Natural killer cell (primary cell): ENCODE data around the gene C11orf98. TPM values are rescaled to one million over a fixed set of nuclear protein-coding genes. Genes with fewer than 3 reads are reported as not detected.
A peak's percentile ranks its signal among the peaks of the same experiment; 100 is the strongest.

Experiments
- ATAC-seq, 3 donors: fragments of 150-1000 bp in 2 of 3; fragments of 200-7000 bp in 1 of 3; cut with Tn5 transposase; 1 replicate in 1 of 3; 2 replicates in 2 of 3; pipeline ENCODE4 v1.10.0; 2021; ENCODE audit warnings: mild to moderate bottlenecking in 2 of 3, moderate library complexity in 2 of 3
- DNase-seq, 2 donors: peaks; one replicate each; pipeline versions ENCODE4 v3.0.0 to v3.0.0-alpha.2; 2013 to 2021; ENCODE audit warnings: mixed read lengths in 1 of 2
- H3K27ac ChIP-seq: one replicate; pipeline ENCODE4 v1.5.1; 2013; ENCODE audit warnings: mild to moderate bottlenecking, low read length
- H3K27me3 ChIP-seq: one replicate; pipeline ENCODE4 v1.6.1; 2013; ENCODE audit warnings: low read length; ENCODE audit not compliant: control insufficient read depth, insufficient read depth
- H3K36me3 ChIP-seq: one replicate; pipeline ENCODE4 v1.6.1; 2013; ENCODE audit warnings: low read length; ENCODE audit not compliant: control insufficient read depth, insufficient read depth
- H3K4me1 ChIP-seq: one replicate; pipeline ENCODE4 v1.6.1; 2013; ENCODE audit warnings: low read length; ENCODE audit not compliant: control insufficient read depth, insufficient read depth
- H3K4me3 ChIP-seq: one replicate; pipeline ENCODE4 v1.5.1; 2013; ENCODE audit warnings: low read length
- H3K9me3 ChIP-seq: one replicate; pipeline ENCODE4 v1.6.1; 2013; ENCODE audit warnings: low read length; ENCODE audit not compliant: control insufficient read depth, insufficient read depth
- H3K27ac Mint-ChIP-seq, 2 donors: one replicate each; pipeline ENCODE4 v1.8.0; 2022; ENCODE audit warnings: mild to moderate bottlenecking in 2 of 2, mixed read lengths in 2 of 2, moderate library complexity in 1 of 2
- H3K27me3 Mint-ChIP-seq, 2 donors: one replicate each; pipeline ENCODE4 v1.8.0; 2022; ENCODE audit warnings: low read depth in 2 of 2, mixed read lengths in 2 of 2
- H3K36me3 Mint-ChIP-seq: one replicate; pipeline ENCODE4 v1.8.0; 2022; ENCODE audit warnings: mixed read lengths
- H3K4me1 Mint-ChIP-seq, 2 donors: one replicate each; pipeline ENCODE4 v1.8.0; 2022; ENCODE audit warnings: mixed read lengths in 2 of 2
- H3K4me3 Mint-ChIP-seq: one replicate; pipeline ENCODE4 v1.8.0; 2022; ENCODE audit warnings: mild to moderate bottlenecking, moderate library complexity, mixed read lengths
- H3K9me3 Mint-ChIP-seq, 2 donors: one replicate each; pipeline ENCODE4 v1.8.0; 2022; ENCODE audit warnings: mixed read lengths in 2 of 2
- WGBS: methylation state at CpG from one replicate; pipeline ENCODE4 v1.1.7; 2013; ENCODE audit warnings: missing lambda C conversion rate; ENCODE audit not compliant: insufficient coverage; 5-methylcytosine and 5-hydroxymethylcytosine counted together
- intact Hi-C: fragments of 100-400 bp; cut with micrococcal nuclease; formaldehyde crosslinking; loops from one replicate; pipeline ENCODE4 v1.14.2; 2022
- total RNA-seq, 4 donors: library from RNA; stranded (reverse); fragments of 120-200 nt in 1 of 4; gene quantifications; one replicate each; pipeline versions ENCODE4 v1.2.3 to v1.2.4, GENCODE V29; 2013 to 2022
- TF ChIP-seq, protein P1 (sequence below): fragments of 200-600 bp; IDR thresholded peaks from one replicate; pipeline ENCODE4 v1.8.0; 2022; ENCODE audit warnings: antibody characterized with exemption

C11orf98 gene
- total RNA-seq, 3 donors from 2014 or later (not counting 1 experiment from before 2014, with no cell fraction given), result 36.5 to 57.9 (median 39.1) TPM

DNA sequence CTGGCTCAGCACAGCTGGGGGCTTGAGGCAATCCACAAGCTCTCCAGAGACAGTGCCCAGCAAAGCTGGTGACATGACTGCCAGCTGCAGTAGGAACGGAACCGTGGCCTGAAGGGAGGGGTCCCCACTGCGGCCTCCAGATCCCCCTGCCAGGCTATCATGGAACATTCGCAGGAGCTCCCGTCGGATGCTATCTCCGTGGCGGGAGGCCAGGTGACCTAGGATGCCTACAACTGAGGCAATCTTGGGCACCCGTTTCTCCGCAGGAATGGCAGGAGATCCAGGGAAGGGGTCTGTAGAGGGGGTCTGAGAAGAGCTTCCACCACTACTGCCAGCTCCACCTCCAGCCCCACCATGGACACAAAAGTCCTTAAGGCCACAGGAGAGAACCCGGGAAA lies 16.0 kb downstream of the C11orf98 start:
- Mint-ChIP-seq H3K27ac (no peak overlapping the region), H3K4me3 (no peak overlapping the region), H3K4me1 (peaks cover 23 to 29% of the 10 kb centered on the region in 2 donors), H3K9me3 (no peaks in the 10 kb centered on the region), H3K27me3 (peaks cover 0 to 3% of the 10 kb centered on the region in 2 donors), H3K36me3 (no peaks in the 10 kb centered on the region)
- intact Hi-C loops, result no loop called here
- WGBS, result 97% methylated on average over 11 of the region's 11 CpGs
- Histone ChIP-seq H3K9me3 (no peaks in the 10 kb centered on the region), H3K27me3 (no peaks in the 10 kb centered on the region), H3K4me3 (no peak overlapping the region), H3K4me1 (peaks cover 44% of the 10 kb centered on the region), H3K36me3 (peaks cover 27% of the 10 kb centered on the region), H3K27ac (no peak overlapping the region)
- no peak for DNase-seq
- TF ChIP-seq, protein P1, sequence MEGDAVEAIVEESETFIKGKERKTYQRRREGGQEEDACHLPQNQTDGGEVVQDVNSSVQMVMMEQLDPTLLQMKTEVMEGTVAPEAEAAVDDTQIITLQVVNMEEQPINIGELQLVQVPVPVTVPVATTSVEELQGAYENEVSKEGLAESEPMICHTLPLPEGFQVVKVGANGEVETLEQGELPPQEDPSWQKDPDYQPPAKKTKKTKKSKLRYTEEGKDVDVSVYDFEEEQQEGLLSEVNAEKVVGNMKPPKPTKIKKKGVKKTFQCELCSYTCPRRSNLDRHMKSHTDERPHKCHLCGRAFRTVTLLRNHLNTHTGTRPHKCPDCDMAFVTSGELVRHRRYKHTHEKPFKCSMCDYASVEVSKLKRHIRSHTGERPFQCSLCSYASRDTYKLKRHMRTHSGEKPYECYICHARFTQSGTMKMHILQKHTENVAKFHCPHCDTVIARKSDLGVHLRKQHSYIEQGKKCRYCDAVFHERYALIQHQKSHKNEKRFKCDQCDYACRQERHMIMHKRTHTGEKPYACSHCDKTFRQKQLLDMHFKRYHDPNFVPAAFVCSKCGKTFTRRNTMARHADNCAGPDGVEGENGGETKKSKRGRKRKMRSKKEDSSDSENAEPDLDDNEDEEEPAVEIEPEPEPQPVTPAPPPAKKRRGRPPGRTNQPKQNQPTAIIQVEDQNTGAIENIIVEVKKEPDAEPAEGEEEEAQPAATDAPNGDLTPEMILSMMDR, result no peak
- no peak for ATAC-seq

DNA sequence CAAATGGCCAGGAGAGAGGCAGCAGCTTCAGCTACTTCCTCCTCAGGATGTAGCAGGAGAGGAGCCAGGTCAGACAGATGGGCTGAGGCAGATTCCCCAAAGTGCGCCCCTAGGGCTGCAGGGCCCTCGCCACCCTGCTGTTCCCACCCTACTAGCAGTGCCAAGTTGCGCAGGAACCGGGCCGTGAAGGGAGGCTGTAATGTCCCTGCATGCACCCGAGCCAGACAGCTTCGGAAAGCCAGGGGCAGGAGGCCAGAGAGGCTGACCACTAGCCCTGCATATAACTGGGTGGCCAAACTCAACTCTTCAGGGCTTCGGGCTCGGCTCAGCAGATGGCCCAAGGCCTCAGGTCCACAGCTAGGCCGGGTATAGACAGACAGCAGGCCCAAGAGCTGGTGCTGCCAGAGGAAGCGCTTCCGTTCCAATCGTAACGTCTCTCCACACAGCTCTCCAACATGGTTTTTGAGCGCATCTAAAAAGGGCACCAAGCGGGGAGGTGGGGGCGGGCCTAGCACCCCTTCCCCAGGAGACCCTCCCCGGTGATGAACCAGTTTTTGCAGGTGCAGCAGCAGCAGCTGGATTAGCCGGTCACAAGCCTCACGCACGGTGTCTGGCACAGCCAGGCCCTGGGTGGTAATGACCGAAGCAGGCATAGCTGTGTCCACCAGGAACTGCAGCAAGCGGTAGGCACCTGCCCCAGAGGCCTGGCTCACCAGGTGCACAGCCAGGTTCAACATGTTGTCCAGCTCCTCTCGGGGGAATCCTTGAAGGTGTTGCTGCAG lies 16.6 kb downstream of the C11orf98 start:
- Mint-ChIP-seq H3K4me3 (no peak overlapping the region), H3K9me3 (no peaks in the 10 kb centered on the region), H3K27me3 (no peaks in the 10 kb centered on the region), H3K27ac (no peak overlapping the region), H3K4me1 (peaks cover 19 to 24% of the 10 kb centered on the region in 2 donors), H3K36me3 (no peaks in the 10 kb centered on the region)
- intact Hi-C loops, result no loop called here
- WGBS, result 97% methylated on average over 24 of the region's 24 CpGs
- no peak overlapping the region for H3K27ac ChIP-seq
- no peaks in the 10 kb centered on the region for H3K9me3 ChIP-seq
- peaks cover 42% of the 10 kb centered on the region for H3K4me1 ChIP-seq
- no peak overlapping the region for H3K4me3 ChIP-seq
- ATAC-seq (no peak), DNase-seq (peak in 1 of 2 donors; percentile 5)
- TF ChIP-seq, protein P1, result no peak
- H3K27me3 ChIP-seq, result no peaks in the 10 kb centered on the region
- peaks cover 31% of the 10 kb centered on the region for H3K36me3 ChIP-seq

DNA sequence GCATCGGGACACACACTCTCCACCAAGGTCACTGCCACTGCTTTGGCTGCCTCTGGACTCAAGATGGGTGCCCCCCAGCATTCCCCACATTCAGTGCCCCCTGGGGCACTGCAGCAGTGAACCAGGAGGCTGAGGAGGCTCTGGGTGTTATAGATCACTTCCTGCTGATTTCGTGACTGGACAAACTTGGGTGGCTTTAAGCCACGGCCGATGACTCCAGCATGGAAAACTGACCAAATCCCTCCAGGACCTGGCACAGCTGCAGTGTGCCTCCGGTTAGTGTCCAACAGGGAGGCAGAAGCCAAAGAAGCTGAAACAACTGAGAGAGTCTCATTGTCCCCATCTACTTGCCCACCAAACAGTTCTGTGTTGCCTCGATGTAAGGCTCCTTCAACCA lies 17.4 kb downstream of the C11orf98 start:
- ATAC-seq (no peak), DNase-seq (peak in 1 of 2 donors; percentile 3)
- H3K9me3 ChIP-seq, result no peaks in the 10 kb centered on the region
- Mint-ChIP-seq H3K36me3 (no peaks in the 10 kb centered on the region), H3K27me3 (no peaks in the 10 kb centered on the region), H3K4me3 (no peak overlapping the region), H3K9me3 (no peaks in the 10 kb centered on the region), H3K27ac (no peak overlapping the region), H3K4me1 (peaks cover 15 to 19% of the 10 kb centered on the region in 2 donors)
- intact Hi-C loops, result loop anchor here (2.0 kb wide), 2 partner anchors 17 to 25 kb away; partner anchors contain the start of genes C11orf98 and CSKMT
- no peak overlapping the region for H3K27ac ChIP-seq
- H3K36me3 ChIP-seq, result peaks cover 36% of the 10 kb centered on the region
- H3K27me3 ChIP-seq, result no peaks in the 10 kb centered on the region
- peaks cover 37% of the 10 kb centered on the region for H3K4me1 ChIP-seq
- WGBS, result 92% methylated on average over 6 of the region's 6 CpGs
- TF ChIP-seq, protein P1, result no peak
- H3K4me3 ChIP-seq, result no peak overlapping the region
